KOPT-K1 (cell line): ENCODE measurements around the gene CRTAP.
"Not testable (repeated sequence)": the region's sequence is repeated elsewhere in the genome, so short reads cannot be mapped to it uniquely, and the experiment has no call there.

Experiments
- H3K27ac ChIP-seq: fragments of 200-600 bp; sonication (generic); 2 replicates; pipeline ENCODE4 v1.5.1; 2016; ENCODE audit warnings: antibody characterized with exemption, mild to moderate bottlenecking, low read depth, low read length; ENCODE audit not compliant: poor library complexity, severe bottlenecking
- H3K36me3 ChIP-seq: fragments of 200-600 bp; sonication (generic); 2 replicates; pipeline ENCODE4 v1.5.1; 2017; ENCODE audit warnings: antibody characterized with exemption, mild to moderate bottlenecking, low read length, moderate library complexity; ENCODE audit not compliant: insufficient read depth
- H3K9me3 ChIP-seq: fragments of 200-600 bp; sonication (generic); 2 replicates; pipeline ENCODE4 v1.5.1; 2017; ENCODE audit warnings: antibody characterized with exemption, low read length, mild to moderate bottlenecking; ENCODE audit not compliant: insufficient read depth, poor library complexity, severe bottlenecking

CRTAP gene

GRCh38 chr3:33113772-33114621 is at the start of gene CRTAP:
Gene CRTAP, plus strand, starts transcription at chr3:33114014. Its CDS starts 64 bp downstream, at chr3:33114078.
- Histone ChIP-seq H3K27ac (peak within 1 kb of the TSS; percentile 79), H3K36me3 (peaks cover 7% of the 10 kb centered on the region; the same call in 1 of the 2 replicates), H3K9me3 (no peaks in the 10 kb centered on the region)

DNA sequence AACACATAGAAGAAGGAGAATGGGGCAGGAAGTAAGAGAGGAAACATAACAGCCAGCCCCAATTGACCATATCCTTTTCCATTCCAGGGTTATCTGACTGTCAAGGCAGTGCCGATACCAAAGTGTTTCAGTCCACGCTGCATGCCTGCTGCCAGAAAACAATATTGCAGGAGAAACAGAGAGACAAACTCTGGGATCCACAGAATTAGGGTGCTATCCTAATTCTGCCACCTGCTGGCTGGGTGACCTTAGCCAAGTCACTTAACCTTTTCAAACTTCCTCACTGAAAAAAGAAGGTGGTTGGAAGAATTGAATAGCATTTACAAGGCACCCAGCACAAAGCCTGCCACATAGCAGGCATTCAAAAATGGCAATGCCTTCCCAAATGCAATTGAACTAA is 48.9 kb upstream of the CRTAP start:
- peaks cover 59% of the 10 kb centered on the region for H3K36me3 ChIP-seq
- H3K9me3 ChIP-seq: no peaks in the 10 kb centered on the region
- no peak overlapping the region for H3K27ac ChIP-seq

DNA sequence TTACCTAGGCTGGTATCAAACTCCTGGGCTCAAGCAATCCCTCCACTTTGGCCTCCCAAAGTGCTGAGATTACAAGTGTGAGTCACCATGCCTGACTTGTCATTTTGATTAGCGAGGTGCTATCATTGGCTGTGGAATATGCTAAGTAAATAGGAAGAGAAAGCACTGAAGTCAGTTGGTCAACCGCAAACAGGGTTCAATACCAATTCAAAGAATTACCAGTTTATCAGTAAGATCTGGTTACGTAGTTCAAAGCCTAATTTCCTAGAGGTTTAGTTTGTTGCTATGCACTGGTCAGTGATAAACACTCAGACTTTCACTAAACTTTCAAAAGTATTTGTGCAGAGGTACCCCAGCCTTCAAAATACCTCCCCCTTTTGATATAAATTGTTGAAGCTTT is 46.3 kb upstream of the CRTAP start:
- Histone ChIP-seq H3K27ac (no peak overlapping the region), H3K36me3 (peaks cover 56% of the 10 kb centered on the region), H3K9me3 (no peaks in the 10 kb centered on the region)

- not testable (repeated sequence) for H3K9me3 ChIP-seq, H3K27ac ChIP-seq
- H3K36me3 ChIP-seq: peaks cover 53% of the 10 kb centered on the region
Observed at GRCh38 chr3:33069862-33070261, 44.0 kb upstream of the CRTAP start.

DNA sequence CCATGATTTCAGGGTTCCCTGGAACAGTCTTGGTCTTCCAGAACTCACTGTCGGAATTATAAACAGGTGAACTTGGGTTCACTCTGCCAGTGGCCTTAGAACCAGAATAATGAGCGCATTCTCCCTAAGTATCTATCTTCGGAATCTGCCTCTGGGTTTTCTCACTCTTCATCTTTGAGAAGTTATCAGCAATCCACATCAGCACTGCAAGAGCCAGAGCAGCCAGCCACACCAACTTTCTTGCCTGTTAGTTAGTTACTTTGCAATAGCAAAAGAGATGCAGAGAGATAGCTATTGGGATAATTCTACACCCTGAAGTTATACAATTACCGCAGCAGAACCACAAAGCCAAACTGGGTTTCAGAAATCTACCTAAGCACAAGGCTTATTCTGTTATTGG is 42.6 kb upstream of the CRTAP start:
- H3K27ac ChIP-seq: no peak overlapping the region
- H3K36me3 ChIP-seq: peaks cover 45% of the 10 kb centered on the region
- H3K9me3 ChIP-seq: no peaks in the 10 kb centered on the region

DNA sequence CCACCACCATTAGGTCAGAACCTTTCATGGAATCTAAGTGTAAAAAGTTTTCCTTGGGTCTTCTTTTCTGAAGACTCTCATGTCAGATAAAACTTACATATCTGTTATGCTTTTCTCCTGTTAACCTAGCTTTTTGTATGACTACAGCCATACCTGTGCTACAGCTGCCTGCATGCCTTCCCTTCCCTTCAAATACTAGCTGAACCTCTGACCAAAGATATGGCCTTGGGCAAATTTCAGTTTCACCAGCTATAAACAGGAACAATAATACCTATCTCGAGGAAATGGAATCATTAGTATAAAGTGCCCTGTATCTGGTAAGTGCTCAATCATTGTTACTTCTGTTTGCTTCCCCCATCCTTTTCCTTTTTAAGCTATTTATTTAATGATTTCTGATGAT is 41.9 kb upstream of the CRTAP start:
- H3K36me3 ChIP-seq: peaks cover 47% of the 10 kb centered on the region
- H3K27ac ChIP-seq: no peak overlapping the region
- no peaks in the 10 kb centered on the region for H3K9me3 ChIP-seq

GRCh38 chr3:33074217-33075067 is 39.4 kb upstream of the CRTAP start:
- H3K27ac ChIP-seq: no peak overlapping the region
- no peaks in the 10 kb centered on the region for H3K9me3 ChIP-seq

GRCh38 chr3:33075995-33076394 is 37.8 kb upstream of the CRTAP start:
- peaks cover 19% of the 10 kb centered on the region; the same call in 1 of the 2 replicates for H3K36me3 ChIP-seq
- H3K27ac ChIP-seq: no peak overlapping the region
- H3K9me3 ChIP-seq: no peaks in the 10 kb centered on the region

More at GRCh38 chr3:33074217-33075067, 39.4 kb upstream of the CRTAP start:
- H3K36me3 ChIP-seq: peaks cover 26% of the 10 kb centered on the region

- no peak overlapping the region for H3K27ac ChIP-seq
- no peaks in the 10 kb centered on the region for H3K9me3 ChIP-seq
Observed at GRCh38 chr3:33076952-33077351, 36.9 kb upstream of the CRTAP start.

DNA sequence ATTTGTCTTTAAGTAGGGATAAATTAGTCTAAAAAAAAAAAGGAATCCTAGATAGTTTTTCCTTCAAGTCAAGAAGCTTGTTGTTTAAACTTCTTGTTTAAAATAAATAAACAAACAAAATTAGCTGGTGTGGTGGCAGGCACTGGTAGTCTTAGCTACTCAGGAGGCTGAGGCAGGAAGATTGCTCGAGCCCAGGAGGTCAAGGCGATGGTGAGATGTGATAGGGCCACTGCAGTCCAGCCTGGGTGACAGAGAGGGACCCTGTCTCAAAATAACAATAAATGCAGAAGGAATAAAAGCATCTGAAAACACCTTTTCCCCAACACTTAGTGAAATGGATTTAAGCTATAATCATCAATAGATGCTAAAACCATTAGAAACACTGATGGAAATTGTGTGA is 35.8 kb upstream of the CRTAP start:
- H3K9me3 ChIP-seq: no peaks in the 10 kb centered on the region
- H3K36me3 ChIP-seq: peaks cover 7% of the 10 kb centered on the region; the same call in 1 of the 2 replicates

More at GRCh38 chr3:33076952-33077351, 36.9 kb upstream of the CRTAP start:
- peaks cover 17% of the 10 kb centered on the region; the same call in 1 of the 2 replicates for H3K36me3 ChIP-seq

DNA sequence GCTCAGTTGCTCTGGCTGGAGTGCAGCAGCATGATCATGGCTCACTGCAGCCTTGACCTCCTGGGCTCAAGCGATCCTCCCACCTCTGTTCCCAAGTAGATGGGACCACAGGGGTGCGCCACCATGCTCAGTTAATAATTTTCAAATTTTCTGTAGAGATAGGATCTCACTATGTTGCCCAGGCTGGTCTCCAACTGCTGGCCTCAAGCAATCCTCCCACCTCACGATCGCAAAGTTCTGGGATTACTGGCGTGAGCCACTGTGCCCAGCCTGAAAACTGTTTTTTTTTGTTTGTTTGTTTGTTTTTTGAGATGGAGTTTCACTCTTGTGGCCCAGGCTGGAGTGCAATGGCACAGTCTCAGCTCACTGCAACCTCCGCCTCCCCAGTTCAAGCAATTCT is 34.0 kb upstream of the CRTAP start:
- not testable (repeated sequence) for H3K9me3 ChIP-seq, H3K27ac ChIP-seq
- peaks cover 10% of the 10 kb centered on the region; the same call in 1 of the 2 replicates for H3K36me3 ChIP-seq

More for the DNA sequence above, 35.8 kb upstream of the CRTAP start:
- H3K27ac ChIP-seq: no peak overlapping the region

DNA sequence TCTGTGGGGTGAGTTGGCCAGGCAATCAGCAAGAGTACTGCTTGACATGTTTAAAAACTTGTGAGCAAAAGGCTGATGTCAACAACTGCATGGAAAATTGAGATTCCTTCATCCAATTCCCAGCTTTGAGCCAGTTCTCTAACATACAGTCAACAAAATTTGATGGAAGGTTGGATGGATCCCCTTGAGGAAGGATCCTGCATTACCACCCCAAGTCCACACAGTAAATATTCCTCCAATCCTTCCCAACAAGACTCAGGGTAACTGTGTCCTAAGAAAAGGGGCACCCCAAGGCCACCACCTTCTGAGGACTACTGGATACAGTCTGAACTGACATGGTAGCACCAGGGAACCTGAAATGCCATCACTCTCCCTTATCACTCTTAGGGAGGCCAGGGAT is 32.0 kb upstream of the CRTAP start:
- Histone ChIP-seq H3K36me3 (peaks cover 3% of the 10 kb centered on the region; the same call in 1 of the 2 replicates), H3K27ac (no peak overlapping the region), H3K9me3 (no peaks in the 10 kb centered on the region)

DNA sequence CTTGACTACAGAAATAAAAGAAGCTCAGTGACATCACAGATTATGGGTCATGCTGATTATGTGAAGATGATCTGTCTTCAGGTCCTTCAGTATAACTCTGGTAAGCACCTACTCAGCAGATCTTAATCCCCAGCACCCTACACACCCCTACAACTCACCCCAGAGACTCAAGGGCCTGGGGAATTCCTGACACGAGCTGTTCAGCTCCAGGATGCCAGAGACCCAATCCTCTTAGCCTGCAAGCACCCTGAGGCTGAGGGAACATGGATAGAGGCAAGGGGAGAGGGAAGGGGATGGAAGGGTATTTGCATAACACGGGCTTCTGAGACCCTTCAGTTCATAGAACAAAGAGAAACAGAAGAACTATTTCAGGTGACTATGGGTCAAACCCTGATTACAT is 29.9 kb upstream of the CRTAP start:
- Histone ChIP-seq H3K9me3 (no peaks in the 10 kb centered on the region), H3K27ac (no peak overlapping the region), H3K36me3 (peaks cover 3% of the 10 kb centered on the region; the same call in 1 of the 2 replicates)

GRCh38 chr3:33088691-33089090 is 25.1 kb upstream of the CRTAP start:
- H3K36me3 ChIP-seq: peaks cover 24% of the 10 kb centered on the region
- no peaks in the 10 kb centered on the region for H3K9me3 ChIP-seq
- peak overlapping the region; percentile 55 for H3K27ac ChIP-seq

DNA sequence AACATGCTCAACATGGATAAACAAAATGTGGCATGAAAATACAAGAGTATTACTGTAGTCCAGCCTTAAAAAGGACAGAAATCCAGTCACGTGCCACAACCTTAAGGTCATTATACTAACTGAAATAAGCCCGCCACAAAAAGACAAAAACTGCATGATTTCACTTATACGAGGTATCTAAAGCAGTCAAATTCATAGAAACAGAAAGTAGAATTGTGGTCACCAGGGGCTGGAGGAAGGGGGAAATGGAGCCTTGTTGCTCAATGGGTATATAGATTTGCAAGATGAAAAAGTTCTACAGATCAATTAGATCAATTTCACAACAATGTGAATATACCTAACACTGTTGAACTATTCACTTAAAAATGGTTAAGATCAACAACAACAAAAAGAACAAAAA is 24.3 kb upstream of the CRTAP start:
- H3K27ac ChIP-seq: peak overlapping the region; percentile 55
- no peaks in the 10 kb centered on the region for H3K9me3 ChIP-seq
- peaks cover 27% of the 10 kb centered on the region for H3K36me3 ChIP-seq
